Spleen (tissue), 7 donors: ENCODE results near the gene EVL.

Source experiments
- POLR2A ChIP-seq, 3 donors: fragments of 450-650 bp; IDR thresholded peaks; one replicate each; pipeline ENCODE4 v1.5.1; 2017; ENCODE audit warnings: antibody characterized with exemption in 3 of 3, mild to moderate bottlenecking in 1 of 3
- TF ChIP-seq, protein P1 (sequence below), 11 experiments: fragments of 200-600 bp in 7 of 11; fragments of 450-650 bp in 4 of 11; sonication (generic) in 4 of 11; IDR thresholded peaks in 8 of 11; conservative IDR thresholded peaks in 3 of 11; 1 replicate in 7 of 11; 2 replicates in 4 of 11; pipeline versions ENCODE4 v1.4.0 to v1.8.0; 2016 to 2021; ENCODE audit warnings: antibody characterized with exemption in 11 of 11, inconsistent platforms in 4 of 11, mild to moderate bottlenecking in 1 of 11
- donor health status: DM: no; HTN: no; CAD: no; lungs with moderate emphysema.
- donor health status: DM: no; HTN: no; CAD: no.
- donor health status: DM: no; HTN: no; CAD: no.

DNA sequence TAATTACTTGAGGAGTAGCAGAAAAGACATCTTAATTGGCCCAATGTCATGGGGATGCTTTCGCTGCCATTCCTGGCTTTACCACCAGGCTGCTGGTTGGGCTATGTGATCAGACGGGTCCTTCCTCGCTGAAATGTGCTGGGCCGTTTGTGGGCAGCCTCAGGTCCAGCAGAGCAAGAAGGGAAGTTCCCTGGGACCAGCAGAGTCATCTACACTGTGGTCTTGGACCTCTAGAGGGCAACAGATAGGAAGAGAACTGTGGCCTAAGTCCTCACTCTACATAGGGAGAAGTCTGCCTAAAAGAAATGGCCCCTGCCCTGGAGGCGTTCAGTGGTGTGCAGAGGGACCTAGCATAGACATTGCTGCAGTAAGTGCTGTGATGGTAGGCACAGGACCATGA is 10.9 kb downstream of the EVL start:
- no peak for TF ChIP-seq POLR2A (IDR thresholded peaks at IDR 0.05)
- TF ChIP-seq, protein P1, sequence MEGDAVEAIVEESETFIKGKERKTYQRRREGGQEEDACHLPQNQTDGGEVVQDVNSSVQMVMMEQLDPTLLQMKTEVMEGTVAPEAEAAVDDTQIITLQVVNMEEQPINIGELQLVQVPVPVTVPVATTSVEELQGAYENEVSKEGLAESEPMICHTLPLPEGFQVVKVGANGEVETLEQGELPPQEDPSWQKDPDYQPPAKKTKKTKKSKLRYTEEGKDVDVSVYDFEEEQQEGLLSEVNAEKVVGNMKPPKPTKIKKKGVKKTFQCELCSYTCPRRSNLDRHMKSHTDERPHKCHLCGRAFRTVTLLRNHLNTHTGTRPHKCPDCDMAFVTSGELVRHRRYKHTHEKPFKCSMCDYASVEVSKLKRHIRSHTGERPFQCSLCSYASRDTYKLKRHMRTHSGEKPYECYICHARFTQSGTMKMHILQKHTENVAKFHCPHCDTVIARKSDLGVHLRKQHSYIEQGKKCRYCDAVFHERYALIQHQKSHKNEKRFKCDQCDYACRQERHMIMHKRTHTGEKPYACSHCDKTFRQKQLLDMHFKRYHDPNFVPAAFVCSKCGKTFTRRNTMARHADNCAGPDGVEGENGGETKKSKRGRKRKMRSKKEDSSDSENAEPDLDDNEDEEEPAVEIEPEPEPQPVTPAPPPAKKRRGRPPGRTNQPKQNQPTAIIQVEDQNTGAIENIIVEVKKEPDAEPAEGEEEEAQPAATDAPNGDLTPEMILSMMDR (IDR thresholded peaks at IDR 0.05 in 8 of 11, conservative IDR thresholded peaks at IDR 0.05 in 3 of 11), result peak in 9 of 11 experiments; percentile 13 to 61 (median 35)
